RWPE1 (cell line): ENCODE results near the gene MIPEP.

Experiments used
- CTCF ChIA-PET: fragments of 350-600 bp; sonication (Branson Sonifier 250); formaldehyde crosslinking; extraction: SDS; loops from one replicate; lab custom pipeline; 2021; lab: Yijun Ruan, JAX
- POLR2A ChIA-PET: fragments of 400-600 bp; formaldehyde crosslinking; extraction: SDS; loops from one replicate; lab custom pipeline; 2020; ENCODE audit warnings: antibody characterized with exemption; ENCODE audit not compliant: low non-redundant PET; lab: Yijun Ruan, JAX
- DNase-seq: peaks from one replicate; pipeline ENCODE4 v3.0.0; 2012; ENCODE audit warnings: low spot score
- H3K27ac ChIP-seq: fragments of 450-650 bp; 2 replicates; pipeline ENCODE4 v1.5.1; 2017
- TF ChIP-seq, protein P1 (sequence below): fragments of 450-650 bp; conservative IDR thresholded peaks from 2 replicates; pipeline ENCODE4 v1.5.1; 2017; ENCODE audit warnings: low read depth, mild to moderate bottlenecking

The MIPEP gene

DNA sequence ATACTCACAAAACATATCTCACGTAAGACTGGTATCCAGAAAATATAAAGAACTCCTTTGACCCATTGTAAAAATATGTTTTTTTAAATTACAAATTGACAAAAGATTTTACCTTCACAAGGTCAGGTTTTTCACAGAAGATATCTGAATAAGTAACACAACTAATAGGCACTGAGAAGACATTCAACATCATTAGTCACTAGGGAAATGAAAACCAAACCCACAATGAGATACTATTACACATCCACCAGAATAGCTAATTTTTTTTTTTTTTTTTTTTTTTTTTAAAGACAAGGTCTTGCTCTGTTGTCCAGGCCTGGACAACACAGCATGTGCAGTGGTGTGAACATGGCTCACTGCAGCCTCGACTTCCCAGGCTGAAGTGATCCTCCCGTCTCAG, 157.5 kb downstream of the MIPEP start:
- H3K27ac ChIP-seq, result no peak overlapping the region
- ChIA-PET CTCF (no interaction called here), POLR2A (no interaction called here)
- TF ChIP-seq, protein P1, sequence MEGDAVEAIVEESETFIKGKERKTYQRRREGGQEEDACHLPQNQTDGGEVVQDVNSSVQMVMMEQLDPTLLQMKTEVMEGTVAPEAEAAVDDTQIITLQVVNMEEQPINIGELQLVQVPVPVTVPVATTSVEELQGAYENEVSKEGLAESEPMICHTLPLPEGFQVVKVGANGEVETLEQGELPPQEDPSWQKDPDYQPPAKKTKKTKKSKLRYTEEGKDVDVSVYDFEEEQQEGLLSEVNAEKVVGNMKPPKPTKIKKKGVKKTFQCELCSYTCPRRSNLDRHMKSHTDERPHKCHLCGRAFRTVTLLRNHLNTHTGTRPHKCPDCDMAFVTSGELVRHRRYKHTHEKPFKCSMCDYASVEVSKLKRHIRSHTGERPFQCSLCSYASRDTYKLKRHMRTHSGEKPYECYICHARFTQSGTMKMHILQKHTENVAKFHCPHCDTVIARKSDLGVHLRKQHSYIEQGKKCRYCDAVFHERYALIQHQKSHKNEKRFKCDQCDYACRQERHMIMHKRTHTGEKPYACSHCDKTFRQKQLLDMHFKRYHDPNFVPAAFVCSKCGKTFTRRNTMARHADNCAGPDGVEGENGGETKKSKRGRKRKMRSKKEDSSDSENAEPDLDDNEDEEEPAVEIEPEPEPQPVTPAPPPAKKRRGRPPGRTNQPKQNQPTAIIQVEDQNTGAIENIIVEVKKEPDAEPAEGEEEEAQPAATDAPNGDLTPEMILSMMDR, result no peak
- DNase-seq, result no peak

DNA sequence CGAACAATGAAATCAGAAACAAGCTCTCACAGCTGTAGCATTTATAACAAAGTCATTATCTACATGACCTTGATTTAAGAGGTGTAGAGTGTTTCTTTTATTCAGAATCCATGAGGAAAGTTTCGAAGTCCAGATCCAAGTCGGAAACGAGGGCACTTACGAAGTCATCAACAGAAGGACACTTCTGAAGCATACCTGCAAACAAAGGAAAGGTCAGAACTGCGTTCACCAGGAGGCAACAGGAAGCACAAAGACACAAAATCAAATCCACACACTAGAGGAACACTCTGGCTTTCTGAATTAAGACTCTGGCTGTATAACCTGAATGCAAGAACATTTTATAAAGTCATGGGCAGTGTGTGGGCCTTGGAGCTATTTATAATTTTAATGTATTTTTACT, 158.9 kb downstream of the MIPEP start:
- ChIA-PET CTCF (no interaction called here), POLR2A (no interaction called here)
- DNase-seq, result no peak
- no peak overlapping the region for H3K27ac ChIP-seq
- TF ChIP-seq, protein P1, result no peak

DNA sequence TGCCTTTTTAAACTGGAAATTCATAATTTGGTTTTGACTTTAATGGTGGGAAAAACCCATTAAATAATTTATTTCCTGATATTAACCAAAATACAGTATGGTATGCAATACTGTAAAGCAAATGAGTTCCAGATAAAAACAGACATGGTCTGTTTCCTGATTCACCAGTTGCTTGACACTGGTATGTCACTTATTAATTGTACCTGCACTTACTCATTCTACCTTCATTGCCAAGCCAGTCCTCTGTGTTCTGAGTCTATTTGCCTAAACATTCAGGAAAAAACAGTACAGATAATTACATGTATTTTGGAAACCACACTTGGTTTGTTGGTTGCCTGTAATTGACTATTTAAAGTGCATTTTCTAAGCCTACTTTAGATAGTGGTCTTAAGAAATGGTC, 159.7 kb downstream of the MIPEP start:
- TF ChIP-seq, protein P1, result no peak
- no peak for DNase-seq
- ChIA-PET POLR2A (no interaction called here), CTCF (no interaction called here)
- H3K27ac ChIP-seq, result no peak overlapping the region

DNA sequence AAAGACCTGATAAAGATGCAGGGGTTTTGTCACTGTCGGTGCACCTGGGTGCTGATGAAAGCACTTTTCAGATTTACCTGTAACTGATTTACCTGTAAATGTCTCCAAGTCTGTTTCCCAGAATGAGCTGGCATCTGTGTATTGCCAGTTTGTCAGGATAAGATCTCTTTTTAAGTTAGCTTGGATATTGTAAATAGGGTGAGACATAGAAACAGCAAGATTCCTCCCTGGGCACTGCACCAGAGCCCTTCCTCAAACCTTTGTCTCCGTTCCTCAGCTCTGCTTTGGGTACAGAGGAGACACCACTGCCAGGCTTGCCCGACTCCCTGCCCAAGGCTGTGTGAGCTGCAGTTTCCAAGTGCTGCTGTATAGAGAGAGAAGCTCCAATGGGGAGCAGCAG, 160.4 kb downstream of the MIPEP start:
- TF ChIP-seq, protein P1, result no peak
- H3K27ac ChIP-seq, result no peak overlapping the region
- POLR2A ChIA-PET, result no interaction called here
- CTCF ChIA-PET, result no interaction called here
- DNase-seq, result no peak

DNA sequence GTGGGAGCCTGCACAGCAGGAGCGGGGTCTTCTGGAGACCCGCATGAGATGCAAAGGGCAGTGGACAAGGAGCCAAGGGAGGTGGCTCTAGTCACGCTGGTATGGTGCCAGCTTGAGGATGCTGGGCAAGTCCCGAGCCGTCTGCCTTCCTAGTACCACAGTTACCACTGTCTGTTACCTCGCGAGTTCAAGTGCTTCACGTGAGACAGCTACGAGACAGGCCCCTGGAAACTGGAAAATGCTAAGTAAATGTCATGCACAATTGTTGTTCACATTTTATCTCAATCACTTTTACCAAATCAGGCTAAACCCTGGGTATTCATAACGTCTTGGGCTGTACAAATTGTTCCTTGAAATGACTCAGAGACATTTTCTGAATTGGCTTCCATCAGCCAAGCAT, 163.3 kb downstream of the MIPEP start:
- CTCF ChIA-PET, result interaction anchor here (0.7 to 1.1 kb wide), 2 partner anchors 18 to 62 kb away, joined by 3 to 4 read pairs; no protein-coding TSS in a partner anchor
- no peak overlapping the region for H3K27ac ChIP-seq
- no peak for DNase-seq
- TF ChIP-seq, protein P1, result no peak
- POLR2A ChIA-PET, result no interaction called here

DNA sequence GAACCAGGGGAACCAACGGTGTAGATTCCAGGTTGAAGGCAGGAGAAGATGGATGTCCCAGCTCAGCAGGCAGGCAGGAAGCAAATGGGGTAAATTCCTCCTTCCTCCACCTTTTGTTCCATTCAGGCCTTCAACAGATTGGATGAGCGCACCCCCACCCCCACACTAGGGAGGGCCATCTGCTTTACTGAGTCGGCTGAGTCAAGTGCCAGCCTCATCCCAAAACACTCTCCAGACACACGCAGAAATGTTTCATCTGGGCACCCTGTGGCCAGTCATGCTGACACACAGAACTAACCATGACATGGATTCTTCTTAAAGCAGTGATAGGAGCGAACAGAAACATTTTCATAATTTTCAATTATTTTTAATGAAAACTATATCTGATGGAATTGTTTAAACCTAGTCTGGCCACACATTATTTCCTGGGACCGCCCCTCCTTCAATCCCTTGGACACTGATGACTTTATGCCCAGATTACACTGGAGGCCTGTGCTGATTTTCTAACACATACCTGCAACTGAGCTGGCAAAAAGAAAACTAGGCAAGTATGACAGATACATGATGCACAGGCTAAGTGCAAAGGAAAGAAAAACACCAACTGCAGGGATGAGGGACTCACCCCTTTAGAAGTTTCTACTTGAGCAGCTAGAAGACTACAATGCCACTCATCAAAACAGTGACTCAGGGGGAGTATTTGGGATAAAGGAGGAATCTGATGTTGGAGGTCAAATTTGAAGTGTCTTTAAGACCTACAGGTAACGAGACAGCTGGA, 164.8 kb downstream of the MIPEP start:
- CTCF ChIA-PET, result interaction anchor here (1.1 kb wide), 1 partner anchor 14 kb away, joined by 5 read pairs; no protein-coding TSS in a partner anchor

More for the DNA sequence above, 164.8 kb downstream of the MIPEP start:
- H3K27ac ChIP-seq, result no peak overlapping the region
- DNase-seq, result no peak
- POLR2A ChIA-PET, result no interaction called here
- TF ChIP-seq, protein P1, result no peak
